Measurements from ENCODE around the gene PEX7. TPM values are rescaled to one million over a fixed set of nuclear protein-coding genes. Genes with fewer than 3 reads are reported as not detected.
"Not testable (repeated sequence)": the region's sequence is repeated elsewhere in the genome, so short reads cannot be mapped to it uniquely, and the experiment has no call there.

The PEX7 gene
- polyA plus RNA-seq, 1 experiment: 8.9 TPM

DNA sequence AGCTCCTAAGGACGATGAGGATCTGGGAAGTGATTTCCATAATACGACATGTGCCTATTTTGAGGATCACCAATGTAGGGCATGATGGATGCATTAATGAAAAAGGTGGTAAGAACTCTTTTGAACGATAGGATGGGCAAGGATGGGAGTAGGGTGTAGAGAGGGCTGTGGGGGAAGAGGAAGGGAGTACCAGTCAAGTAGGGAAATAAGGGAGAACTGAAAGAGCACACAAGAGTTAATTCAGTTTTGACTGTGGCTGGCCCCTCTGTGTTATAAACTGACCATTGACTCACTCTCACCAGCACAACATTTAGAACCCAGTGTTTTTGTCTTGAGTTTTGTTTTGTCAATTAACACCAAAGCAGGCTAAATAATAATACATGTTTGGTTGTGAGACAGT, 132.7 kb downstream of the PEX7 start:
- H3K27ac ChIP-seq (ENCODE audit: low read depth, low read length): no peak overlapping the region
- POLR2A ChIA-PET: no interaction called here
- TF ChIP-seq, protein P1, sequence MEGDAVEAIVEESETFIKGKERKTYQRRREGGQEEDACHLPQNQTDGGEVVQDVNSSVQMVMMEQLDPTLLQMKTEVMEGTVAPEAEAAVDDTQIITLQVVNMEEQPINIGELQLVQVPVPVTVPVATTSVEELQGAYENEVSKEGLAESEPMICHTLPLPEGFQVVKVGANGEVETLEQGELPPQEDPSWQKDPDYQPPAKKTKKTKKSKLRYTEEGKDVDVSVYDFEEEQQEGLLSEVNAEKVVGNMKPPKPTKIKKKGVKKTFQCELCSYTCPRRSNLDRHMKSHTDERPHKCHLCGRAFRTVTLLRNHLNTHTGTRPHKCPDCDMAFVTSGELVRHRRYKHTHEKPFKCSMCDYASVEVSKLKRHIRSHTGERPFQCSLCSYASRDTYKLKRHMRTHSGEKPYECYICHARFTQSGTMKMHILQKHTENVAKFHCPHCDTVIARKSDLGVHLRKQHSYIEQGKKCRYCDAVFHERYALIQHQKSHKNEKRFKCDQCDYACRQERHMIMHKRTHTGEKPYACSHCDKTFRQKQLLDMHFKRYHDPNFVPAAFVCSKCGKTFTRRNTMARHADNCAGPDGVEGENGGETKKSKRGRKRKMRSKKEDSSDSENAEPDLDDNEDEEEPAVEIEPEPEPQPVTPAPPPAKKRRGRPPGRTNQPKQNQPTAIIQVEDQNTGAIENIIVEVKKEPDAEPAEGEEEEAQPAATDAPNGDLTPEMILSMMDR (IDR thresholded peaks at IDR 0.05; ENCODE audit: low read depth, low read length): no peak

DNA sequence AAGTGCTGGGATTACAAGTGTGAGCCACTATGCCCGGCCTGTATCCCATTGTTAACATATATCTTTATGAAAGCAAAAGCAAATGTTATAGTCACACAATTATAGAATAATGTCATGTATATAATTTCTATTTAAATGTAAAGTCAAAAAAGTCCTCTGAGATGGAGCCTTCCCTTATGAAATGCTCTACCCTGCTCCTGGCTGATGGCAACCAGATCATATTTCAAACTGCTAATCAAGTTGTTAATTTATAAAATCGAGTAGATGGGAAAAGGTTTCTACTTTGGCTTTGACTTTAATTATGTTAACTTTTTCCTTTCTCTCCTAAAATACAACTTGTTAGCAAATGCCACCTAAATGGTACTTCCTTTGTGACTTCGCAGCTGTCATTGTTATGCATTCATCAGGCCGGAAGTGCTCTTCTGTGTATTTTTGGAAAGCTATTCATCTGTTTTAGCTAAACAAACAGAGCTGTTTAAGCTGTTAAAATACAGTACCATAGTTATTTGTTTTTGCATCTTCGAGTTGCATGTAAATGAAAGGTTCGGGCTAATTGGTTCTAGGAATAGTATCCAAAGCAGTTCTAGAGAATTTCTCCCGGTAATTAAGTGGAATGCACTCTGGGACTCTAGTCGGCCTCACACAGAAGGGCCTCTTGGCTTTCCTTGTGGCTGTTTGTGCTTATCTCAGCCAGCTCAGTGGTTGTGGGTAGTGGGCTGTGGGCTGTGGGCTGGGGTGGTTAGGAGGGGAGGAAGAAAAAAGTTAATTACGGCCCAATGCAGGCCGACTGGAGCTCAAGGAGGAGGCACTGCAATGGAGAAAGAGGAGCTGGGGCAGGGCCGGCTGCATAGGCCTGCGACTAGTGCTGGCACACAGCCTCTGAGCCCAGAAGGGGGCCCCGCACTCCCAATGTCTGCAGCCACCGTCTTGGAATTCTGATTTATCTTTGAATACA, 134.5 kb downstream of the PEX7 start:
- Histone ChIP-seq H3K27ac (ENCODE audit: low read depth, low read length) (no peak overlapping the region), H3K4me3 (ENCODE audit: low read depth, low read length) (no peak overlapping the region), H3K9me3 (ENCODE audit: control insufficient read depth, insufficient read depth, low read length) (no peaks in the 10 kb centered on the region), H3K27me3 (ENCODE audit: control insufficient read depth, insufficient read depth, low read length) (peaks cover 5% of the 10 kb centered on the region)
- CTCF ChIA-PET: interaction anchor here (0.7 kb wide), 1 partner anchor 112 kb away, joined by 3 read pairs; no protein-coding TSS in a partner anchor
- POLR2A ChIA-PET: no interaction called here
- TF ChIP-seq, protein P1 (IDR thresholded peaks at IDR 0.05; ENCODE audit: low read depth, low read length): no peak
- no peak for DNase-seq (ENCODE audit: low read depth, low spot score)

More for the DNA sequence above, 132.7 kb downstream of the PEX7 start:
- no peak overlapping the region for H3K4me3 ChIP-seq (ENCODE audit: low read depth, low read length)
- no peaks in the 10 kb centered on the region for H3K9me3 ChIP-seq (ENCODE audit: control insufficient read depth, insufficient read depth, low read length)
- DNase-seq (ENCODE audit: low read depth, low spot score): no peak
- peaks cover 5% of the 10 kb centered on the region for H3K27me3 ChIP-seq (ENCODE audit: control insufficient read depth, insufficient read depth, low read length)
- CTCF ChIA-PET: no interaction called here

DNA sequence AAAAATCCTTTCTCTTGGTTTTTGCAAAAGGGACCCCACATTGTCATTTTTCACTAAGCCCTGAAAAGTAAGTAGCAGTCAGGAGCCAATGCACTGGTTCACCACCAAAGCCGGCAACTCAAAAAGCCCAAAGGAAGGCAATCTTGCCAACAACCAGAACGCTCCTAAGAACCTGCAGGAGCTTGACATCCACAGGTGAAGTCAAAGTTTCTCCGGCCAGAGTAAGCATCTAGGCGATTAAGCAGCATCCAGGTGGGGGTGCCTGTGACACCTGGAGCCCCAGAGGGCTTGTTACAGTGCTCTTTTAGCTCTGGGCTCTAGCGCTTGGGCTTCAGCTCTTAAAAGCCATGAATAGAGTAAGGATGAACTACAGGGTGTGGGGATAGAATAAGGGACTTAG, 135.8 kb downstream of the PEX7 start:
- ChIA-PET CTCF (interaction anchor here (1.5 kb wide), 1 partner anchor 55 kb away, joined by 5 read pairs; no protein-coding TSS in a partner anchor), POLR2A (no interaction called here)
- H3K9me3 ChIP-seq (ENCODE audit: control insufficient read depth, insufficient read depth, low read length): no peaks in the 10 kb centered on the region
- no peak overlapping the region for H3K27ac ChIP-seq (ENCODE audit: low read depth, low read length)
- no peak overlapping the region for H3K4me3 ChIP-seq (ENCODE audit: low read depth, low read length)
- H3K27me3 ChIP-seq (ENCODE audit: control insufficient read depth, insufficient read depth, low read length): peaks cover 3% of the 10 kb centered on the region
- DNase-seq (ENCODE audit: low read depth, low spot score): no peak
- TF ChIP-seq, protein P1 (IDR thresholded peaks at IDR 0.05; ENCODE audit: low read depth, low read length): no peak

DNA sequence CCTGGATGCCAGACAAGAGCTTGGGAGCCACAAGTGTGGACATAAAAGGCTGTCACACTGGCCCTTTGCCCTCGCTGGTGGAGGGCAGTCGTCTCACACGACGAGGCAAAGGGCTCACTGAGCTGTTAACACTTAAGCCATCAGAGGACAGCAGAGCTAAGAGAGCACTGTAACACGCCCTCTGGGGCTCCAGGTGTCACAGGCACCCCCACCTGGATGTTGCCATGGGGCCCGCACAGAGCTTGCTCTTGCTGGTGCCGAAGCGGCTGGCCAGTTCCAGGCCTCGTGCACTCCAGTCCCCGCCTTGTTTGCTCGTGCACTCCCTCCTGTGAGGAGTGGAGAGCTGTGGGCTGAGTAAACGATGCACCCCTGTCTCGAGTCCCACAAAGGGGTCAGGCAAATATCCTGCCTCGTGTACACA, 137.1 kb downstream of the PEX7 start:
- no peak overlapping the region for H3K27ac ChIP-seq (ENCODE audit: low read depth, low read length)
- POLR2A ChIA-PET: interaction anchor here (0.6 kb wide), 1 partner anchor 1907 kb away, joined by 9 read pairs; no protein-coding TSS in a partner anchor
- TF ChIP-seq, protein P1 (IDR thresholded peaks at IDR 0.05; ENCODE audit: low read depth, low read length): no peak

DNA sequence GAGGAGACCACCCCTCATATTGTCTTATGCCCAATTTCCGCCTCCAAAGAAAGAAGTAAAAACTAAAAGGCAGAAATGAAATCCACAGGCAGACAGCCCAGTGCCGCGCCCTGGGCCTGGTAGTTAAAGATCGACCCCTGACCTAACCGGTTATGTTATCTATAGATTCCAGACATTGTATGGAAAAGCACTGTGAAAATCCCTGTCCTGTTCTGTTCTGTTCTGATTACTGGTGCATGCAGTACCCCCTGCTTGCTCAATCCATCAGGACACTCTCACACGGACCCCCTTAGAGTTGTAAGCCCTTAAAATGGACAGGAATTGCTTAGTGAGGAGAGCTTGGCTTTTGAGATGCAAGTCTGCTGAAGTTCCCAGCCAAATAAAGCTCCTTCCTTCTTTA, 137.5 kb downstream of the PEX7 start:
- POLR2A ChIA-PET: interaction anchor here (0.6 kb wide), 1 partner anchor 1907 kb away, joined by 9 read pairs; no protein-coding TSS in a partner anchor
- not testable (repeated sequence) for H3K4me3 ChIP-seq (ENCODE audit: low read depth, low read length); DNase-seq (ENCODE audit: low read depth, low spot score); H3K27me3 ChIP-seq (ENCODE audit: control insufficient read depth, insufficient read depth, low read length); H3K27ac ChIP-seq (ENCODE audit: low read depth, low read length); H3K9me3 ChIP-seq (ENCODE audit: control insufficient read depth, insufficient read depth, low read length)
- CTCF ChIA-PET: interaction anchor here (1.6 kb wide), 1 partner anchor 8 kb away, joined by 4 read pairs; no protein-coding TSS in a partner anchor

More for the DNA sequence above, 137.1 kb downstream of the PEX7 start:
- no peak for DNase-seq (ENCODE audit: low read depth, low spot score)
- Histone ChIP-seq H3K9me3 (ENCODE audit: control insufficient read depth, insufficient read depth, low read length) (no peaks in the 10 kb centered on the region), H3K4me3 (ENCODE audit: low read depth, low read length) (no peak overlapping the region), H3K27me3 (ENCODE audit: control insufficient read depth, insufficient read depth, low read length) (peaks cover 3% of the 10 kb centered on the region)
- CTCF ChIA-PET: interaction anchor here (1.5 to 1.6 kb wide), 2 partner anchors 8 to 54 kb away, joined by 4 to 5 read pairs; no protein-coding TSS in a partner anchor
